NCI-H345 (cell line): ENCODE data around the gene SAMD4A.
A peak's percentile ranks its signal among the peaks of the same experiment; 100 is the strongest.

ENCODE experiments used
- DNase-seq: peaks from one replicate; lab custom pipeline; 2025; lab: John Stamatoyannopoulos, UW

Gene SAMD4A

DNA sequence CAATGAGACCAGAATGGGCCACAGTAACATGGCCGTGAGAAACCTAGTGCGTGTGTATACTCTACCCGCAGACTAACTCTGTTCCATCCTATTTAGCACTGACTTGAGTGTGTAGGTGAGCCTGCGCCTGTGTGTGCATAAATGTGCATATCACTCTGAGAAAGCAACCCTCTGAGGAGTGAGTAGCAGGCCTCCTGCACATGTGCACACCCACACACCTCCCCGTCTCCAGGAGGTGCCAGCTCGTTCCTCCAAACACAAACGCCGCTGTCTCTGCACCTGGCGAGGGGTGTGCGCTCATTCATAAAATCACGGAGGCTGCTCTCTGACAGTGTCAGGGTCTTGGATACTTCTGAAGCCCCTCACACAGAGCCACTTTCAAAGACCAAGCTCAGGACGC lies 196.8 kb downstream of the SAMD4A start:
- no peak for DNase-seq

DNA sequence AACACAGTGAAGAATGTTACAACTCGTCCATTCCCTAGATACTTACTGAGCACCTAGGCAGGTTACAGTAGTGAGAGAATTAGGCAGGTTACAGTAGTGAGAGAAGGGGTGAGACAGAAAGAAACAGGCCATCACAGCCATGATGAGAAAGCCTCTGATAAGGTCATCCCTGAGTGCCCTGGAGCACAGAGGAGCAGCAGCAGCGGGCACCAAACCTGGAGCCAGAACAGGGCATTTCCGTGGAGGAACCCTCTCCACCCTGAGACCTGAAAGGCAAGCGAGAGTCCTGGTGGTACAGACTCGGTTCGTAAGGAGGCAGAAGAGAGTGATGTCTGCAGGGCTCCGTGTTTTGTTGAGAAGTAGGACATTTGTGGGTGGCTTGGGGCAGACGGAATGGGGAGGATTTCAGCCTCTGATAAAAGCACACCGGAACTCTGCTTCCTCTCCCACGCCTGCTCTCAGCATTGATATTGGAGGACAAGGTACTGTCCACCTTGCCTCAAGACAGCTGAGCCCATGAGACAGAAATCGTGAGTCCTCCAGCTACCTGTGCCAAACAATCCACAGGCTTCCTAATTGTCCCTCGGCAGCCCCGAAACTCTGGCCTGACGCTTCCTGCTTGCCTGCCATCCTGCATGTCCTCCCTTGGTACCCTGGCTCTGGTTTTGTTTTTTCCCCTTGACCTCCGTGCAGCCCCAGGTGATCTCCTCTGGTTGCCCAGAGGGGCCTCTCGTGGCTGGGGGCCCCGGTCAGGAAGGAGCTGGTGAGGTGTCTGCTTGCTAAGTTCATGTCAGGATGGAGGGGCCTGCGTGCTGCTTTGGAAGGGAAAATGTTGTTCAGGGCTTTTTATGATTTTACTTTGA lies 199.6 kb downstream of the SAMD4A start:
- DNase-seq, result no peak

DNA sequence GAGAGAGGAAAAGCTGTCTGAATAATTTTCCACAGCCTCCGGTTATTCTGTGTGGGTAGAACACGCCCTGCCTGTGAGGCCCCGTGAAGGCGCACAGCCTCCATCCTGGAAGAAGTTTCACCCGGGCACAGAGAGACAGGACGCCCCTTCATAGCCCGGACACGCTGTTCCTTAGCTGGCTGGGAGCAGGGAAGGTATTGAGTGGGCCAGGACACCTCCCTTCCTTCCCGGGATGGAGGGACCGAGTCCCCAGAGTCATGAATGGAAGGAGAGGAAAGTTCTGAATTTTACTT lies 200.2 kb downstream of the SAMD4A start:
- no peak for DNase-seq

DNA sequence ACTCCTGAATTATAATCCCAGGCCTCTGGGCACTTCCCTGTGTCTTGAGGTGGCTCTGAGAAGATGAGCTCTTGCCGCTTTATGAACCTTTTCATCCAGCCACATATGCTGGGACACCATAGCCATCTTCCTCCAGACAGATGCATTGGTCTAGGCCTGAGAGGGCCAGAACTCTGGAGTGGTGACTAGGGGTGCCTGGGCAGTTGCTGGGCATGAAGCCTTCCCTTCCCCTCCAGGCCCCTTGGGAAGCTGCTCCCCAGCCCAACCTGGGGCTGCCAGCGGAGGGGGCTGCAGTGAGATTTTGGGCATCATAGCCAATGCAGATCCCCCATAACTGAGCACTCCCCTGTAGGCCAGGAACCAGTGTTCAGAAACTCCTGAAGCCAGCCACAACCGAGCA lies 200.5 kb downstream of the SAMD4A start:
- DNase-seq, result no peak

DNA sequence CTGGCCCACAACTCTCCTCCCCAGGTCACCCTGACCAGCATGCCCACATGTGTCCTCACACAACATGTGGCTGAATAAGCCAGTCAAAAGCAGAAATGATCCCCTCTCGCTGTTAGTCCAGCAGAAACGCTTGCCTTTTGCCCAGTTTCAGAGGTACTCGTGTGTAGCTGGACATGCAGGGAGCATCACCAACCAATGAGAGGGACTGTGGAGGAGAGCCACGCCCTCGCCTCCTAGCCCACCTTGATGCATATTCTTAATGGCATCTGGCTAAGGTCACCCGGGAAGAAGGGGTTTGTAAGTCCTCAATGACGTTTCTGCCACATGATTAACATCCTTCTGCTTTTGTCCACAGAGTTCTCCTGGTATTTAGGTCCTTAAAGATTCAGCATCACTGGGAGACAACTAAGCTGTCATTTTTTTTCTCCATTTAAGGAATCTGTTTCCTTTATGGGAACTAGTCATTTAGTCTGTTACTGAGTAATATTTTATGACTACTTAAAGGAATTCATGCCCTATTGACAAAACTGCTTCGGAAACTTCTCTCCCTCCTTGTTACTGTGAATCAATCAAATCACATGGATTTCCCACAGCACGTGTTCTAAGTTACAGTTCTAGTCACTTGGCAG lies 201.7 kb downstream of the SAMD4A start:
- DNase-seq, result no peak

DNA sequence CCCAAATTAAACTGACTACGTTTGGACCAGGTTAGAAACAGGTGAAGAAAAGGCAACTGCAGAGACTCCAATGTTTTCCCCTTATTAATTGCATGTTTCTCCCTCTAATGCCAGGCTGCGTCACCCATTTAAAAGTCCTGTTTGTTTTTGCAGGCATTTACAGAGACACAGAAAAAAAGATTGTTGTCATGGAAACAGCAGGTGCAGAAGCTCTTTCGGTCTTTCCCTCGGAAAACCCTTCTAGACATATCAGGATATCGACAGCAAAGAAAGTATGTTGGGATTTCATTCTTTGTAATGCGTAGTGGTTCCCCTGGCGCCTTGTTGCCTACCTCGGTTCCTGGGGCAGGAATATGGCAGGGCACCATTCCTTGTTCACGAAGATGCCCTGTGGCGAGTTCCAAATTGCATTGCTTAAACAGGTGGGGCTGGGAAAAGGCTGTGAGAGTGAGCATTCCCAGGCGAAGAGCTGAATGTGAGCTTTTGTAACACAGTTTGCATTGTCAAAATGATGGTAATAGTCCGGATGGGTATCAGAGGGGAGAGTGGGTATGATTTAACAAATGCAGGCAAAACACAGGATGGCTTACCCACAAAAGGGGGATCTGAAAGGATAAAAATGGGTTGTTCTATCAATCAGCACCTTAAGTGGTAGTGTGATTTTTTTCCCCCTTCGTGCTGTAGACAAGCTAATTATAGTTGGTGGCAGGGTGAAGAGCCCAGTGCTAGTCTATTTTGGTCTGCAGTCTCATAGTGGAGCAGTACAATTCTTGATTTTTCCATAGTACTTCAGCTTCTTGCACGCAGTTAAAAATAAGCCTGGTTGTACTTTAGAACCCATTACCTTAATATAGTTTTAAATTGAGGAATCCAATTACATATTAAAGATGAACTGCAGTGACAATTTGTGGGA lies 203.3 kb downstream of the SAMD4A start:
- DNase-seq, result no peak

DNA sequence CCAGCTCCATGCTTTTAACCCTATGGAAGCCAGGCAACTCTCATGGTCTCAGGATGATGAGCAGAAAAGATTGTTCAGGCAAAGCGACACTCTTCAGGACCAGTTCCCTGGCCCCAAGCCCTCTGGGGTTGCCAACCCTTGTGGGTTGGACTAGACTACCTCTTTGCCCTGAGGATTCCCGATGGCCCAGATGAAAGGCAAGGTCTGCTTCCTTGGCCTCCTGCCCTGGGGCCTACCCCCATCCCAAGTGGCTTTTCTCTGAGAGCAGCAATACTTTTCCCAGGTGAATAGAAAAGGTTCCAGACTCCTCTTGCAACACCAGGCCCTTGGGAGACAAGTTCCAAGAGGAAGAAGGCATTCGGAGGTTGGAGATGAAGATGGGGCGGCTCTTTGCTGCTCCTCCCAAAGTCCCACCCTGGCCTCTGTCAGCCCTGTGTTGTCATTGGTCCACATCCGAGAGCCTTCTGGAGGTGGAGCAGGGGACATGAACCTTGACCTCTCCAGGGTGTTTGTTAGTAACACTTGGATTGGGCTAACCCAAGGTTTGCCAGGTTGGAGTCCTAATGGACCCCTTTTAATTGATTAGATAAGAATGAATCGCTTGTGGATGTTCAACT lies 204.6 kb downstream of the SAMD4A start:
- no peak for DNase-seq

DNA sequence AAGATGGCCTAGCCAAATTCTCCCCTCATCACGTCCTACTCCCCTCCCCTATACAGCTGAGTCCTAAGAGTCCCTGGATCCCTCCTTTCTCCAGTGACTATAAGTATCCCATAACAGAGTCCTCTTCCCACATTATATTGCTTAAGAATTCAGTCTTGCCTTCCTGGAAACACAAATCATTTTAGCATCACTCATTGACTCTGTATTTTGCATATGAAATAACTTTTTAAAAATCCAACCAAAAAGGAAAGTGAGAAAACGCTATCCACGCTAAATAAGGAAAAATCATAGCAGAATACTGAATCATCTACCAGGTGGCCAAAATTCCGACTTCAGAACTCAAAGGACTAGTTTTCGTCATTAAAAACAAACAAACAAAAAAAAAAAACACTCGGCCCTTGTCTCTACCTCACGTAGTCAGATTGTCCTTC lies 205.5 kb downstream of the SAMD4A start:
- DNase-seq, result no peak

DNA sequence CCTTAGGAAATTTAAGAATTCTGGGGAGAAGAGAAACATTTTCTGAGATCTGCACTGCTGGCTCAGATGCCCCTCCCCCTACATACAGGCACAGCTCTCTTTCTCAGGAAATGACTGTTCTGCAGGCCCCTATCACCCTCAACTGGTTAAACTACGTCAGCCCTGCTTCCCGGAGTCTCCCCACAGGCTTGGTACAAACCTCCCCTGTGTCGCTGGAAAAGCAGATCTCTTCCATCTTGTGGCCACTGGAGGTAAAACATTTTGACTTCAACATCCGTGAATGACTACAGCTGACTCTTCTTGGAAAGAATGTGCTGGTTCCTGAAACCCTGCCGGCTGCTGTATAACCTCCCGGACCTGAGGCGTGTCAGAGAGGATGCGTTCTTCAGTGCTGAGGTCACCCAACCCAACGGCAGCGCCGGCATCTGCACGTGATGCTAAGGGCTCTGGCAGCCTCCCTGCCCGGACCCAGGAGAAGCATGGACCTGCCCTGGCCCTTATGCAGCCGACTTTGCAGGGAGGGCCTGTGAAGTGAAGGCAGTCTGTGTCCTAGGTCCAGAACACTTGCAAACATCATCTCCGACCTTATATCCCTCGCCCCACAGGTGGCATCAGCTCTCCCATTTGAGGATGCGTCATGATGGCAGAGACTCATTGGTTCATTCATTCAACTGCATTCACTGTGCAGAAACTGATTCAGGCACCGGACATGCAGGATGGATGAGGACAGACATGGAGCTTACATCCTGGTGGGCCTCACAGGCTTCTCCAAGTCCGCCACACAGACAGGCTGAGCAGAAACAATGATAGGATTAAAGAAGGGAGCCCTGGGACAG lies 206.5 kb downstream of the SAMD4A start:
- DNase-seq, result peak; percentile 77

DNA sequence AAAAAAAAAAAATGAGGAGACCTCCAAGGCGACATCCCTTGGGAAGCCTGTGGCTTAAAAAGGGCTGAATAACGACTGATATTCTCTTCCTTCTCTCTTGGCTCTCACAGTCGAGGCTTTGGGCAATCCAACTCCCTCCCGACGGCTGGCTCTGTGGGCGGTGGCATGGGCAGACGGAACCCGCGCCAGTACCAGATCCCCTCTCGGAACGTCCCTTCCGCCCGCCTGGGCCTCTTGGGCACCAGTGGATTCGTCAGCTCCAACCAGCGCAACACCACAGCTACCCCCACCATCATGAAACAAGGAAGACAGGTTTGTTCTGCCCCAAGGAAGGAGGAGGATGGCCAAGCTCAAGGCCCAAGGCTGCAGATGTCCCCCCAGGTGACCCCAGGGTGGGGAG lies 207.9 kb downstream of the SAMD4A start:
- DNase-seq, result no peak

DNA sequence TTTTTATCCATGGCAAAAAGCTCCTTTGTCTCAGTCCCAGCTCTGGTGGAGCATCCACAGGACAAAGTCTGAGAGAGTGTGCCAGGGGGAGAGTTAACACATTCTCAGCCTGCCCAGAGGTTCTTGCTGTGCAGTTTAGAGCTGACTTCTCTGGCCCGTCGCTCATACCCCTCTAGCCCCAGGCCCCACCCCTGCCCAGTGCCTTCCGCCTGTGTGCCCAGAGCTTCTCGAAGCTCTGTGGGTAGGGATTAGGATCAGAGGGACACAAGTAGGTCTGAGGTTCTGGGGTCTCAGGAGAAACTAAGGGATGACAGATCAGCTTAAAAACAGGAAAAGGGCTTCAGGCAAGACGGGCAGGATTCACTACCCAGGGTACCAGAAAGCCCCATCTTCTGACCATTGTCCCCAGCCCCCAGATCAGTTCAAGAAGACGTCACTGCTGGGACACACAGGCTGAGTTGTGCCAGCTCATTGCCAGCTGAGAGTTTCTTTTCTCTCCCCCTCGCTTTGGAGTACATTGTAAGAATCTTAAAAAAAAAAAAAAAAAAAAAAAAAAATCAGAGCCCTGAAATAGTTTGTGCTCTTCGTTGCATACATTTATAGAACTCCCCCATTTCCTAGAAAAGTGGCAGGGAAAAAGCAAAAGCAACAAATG lies 208.7 kb downstream of the SAMD4A start:
- no peak for DNase-seq

DNA sequence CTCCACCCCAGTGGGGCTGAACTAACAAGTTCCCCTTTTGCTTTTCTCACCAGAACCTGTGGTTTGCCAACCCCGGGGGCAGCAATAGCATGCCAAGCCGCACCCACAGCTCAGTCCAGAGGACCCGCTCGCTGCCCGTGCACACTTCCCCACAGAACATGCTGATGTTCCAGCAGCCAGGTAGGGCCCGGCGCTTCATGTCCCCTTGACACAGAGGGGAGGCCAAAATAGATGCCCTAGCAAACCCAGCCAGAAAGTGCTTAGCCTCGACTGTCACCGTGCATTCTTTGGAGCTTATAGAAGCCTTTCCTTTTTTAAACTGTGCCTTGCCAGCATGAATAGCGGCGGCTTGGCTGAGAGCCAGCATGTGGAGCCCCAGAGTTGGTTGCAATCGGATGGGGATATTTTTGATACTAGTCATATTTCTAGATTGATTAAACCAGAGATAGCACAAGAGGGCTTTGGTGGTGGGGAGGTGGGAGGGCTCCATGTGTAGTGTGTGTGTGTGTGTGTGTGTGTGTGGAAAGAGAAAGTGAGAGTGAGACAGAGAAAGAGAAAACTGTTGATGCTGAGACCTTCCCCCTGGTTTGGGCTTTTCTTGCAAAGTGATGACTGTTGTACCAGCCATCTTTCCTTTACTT lies 209.6 kb downstream of the SAMD4A start:
- DNase-seq, result peak; percentile 55

DNA sequence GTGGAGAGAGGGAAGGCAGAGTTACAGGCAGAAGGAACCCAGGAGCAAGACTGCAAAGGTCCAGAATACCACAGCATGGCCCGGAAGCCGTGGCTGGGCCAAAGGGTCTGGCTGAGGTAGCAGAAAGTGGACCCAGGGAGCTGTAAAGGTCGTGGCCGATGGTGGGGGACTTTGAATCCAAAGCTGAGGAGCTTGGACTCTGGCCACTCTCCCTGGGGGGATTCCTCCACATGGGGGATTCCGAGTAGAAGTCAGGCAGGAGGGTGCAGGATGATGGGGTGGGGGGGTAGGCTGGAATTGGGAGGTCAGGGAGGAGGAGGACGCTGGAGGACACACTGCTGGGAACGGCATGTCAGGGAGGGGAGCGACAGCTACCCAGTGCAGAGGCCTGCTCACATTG lies 210.5 kb downstream of the SAMD4A start:
- no peak for DNase-seq

DNA sequence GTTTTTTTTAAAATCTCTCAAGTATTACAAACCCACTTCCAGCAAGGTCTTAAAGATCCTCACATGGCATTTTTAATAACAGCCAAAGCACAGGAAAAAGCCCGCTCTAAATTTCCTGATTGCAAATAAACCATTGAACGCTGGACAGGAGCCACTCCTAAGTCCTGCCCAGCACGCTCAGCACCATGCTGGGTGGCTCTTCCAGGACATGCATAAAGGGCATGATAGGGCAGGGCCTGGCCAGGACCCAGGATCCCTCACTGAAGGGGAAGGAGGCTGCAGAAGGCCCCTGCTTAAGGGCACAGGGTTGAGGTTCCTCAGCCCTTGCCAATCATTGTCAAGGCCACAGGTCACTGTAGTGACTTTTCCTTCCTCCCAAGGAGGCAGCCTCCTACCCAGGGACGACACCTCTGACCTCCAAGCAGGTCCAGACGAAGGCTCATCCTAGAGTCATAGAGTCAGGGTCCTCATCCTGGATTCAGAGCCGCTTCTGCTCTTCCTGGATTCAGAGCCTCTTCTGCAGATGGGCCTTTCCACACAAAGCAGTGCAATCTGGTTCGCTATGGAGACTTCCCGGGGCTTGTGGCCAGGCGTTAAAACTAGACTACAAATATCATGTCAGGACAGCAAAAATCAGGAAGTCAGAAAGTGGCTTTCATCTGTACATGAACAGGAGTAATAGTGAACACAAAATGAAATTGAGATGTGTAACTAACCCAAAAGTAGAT lies 211.9 kb downstream of the SAMD4A start:
- no peak for DNase-seq

DNA sequence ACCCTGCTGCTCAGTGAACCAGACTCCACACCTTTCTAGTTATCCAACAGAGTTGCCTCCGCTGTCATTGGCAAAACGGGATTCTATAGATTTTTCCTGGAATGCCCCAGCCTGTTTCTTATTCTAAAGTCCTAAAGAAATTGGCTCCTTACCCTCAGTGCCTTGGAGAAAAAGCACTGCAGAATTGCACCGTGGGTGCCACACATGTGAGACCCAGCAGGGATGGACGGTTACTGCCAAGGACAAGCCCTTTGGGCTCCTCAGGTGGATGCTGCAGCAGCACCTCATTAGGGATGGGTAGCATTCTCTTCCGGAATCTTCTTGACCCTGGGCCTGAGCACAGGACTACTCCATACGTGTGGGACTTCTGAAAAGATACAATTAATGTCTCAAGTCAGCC lies 214.2 kb downstream of the SAMD4A start:
- no peak for DNase-seq

DNA sequence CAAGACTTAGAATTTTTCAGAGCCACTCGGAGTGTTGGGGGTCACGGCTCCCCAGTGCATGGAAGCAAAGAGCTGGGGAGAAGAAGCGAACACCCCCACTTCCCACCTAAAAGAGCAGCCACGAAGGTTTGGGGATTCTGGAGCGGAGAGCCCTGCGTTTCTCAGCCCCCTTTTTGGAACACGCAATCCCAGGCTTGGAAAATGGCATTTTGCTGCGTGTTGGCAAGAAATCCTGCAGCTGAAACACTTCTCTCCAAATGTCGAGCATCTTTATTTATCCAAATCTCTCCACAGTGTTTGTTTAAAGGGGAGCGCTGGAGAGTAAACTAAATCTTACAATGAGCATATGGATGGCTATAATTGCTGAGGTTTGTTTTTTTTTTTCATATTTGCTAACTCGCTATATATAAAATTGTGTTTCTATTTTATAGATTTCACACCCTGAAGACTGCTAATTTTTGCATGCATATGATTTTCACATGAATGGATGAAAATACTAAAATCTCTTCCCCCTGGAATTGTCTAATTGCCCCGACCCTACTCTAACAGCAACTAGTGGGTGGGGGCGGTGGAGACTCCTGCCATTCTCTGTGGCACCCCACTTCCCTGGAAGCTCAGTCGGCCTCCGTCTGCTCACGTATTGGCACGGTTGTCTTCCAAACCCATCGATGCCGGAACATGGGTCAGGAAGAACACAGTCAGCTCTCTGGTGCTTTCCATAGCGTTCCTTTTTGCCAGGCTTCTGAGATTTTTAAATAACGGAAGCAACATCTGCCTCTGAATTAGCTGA lies 215.2 kb downstream of the SAMD4A start:
- no peak for DNase-seq

DNA sequence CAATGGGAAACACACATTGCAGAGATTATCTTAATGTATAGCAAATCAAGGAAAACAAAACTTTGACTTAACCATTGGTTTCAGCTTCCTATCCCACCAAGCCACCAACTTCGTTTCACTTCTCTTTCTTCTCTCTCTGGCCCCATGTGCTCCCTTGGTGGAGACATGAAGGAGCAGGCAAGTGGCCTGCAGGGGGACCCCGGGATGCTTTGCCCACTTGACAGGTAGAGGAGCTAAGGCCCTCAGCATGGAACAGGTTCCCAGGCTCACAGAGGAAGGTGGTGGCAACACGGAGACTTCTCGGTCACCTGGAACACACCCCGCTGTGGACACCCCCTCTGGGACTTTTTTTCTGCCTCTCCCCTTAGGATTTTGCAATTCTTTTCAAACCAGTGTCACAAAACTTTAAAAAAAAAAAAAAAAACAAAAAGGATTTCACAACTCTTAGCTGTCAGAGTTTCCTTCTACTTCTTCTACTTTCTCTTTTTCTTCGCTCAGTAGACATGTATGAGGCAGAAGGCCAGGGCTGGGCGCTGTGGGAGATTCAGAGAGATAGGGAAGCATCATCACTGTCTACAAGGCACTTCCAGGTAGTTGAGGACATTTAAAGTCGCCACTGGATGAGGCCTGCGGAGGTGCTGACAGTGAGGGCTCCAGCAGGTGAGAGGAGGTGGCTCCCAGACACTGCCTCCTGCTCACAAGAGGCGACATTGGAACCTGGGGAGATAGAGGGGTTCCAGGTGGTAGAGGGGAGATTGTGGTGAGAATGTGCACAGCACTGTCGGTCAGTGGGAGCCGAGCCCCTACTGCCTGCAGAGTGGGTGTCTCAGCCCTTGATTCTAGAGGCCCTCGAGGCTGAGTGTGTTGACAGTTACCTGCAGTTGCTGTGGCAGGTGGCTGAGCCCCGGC lies 216.1 kb downstream of the SAMD4A start:
- DNase-seq, result no peak

DNA sequence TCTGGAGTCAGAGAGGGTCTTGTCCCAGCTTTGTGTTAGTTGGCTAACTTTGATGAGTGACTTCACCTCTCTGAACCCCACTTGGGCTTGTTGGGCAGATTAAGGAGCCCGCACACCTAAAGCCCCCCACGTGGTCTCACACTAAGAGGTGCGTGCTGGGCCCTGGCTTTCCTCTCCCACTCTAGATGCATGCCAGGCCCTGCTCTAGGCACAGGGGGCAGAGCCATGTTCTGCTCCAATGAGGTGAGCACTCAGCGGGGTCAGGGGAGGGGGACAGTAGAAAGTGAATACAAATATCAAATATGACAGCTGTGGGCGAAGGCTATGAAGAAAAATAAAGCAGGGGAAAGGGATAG lies 216.7 kb downstream of the SAMD4A start:
- DNase-seq, result no peak
